ENCODE data around the gene RBMY1B.
"Not testable (repeated sequence)": the region's sequence is repeated elsewhere in the genome, so short reads cannot be mapped to it uniquely, and the experiment has no call there.

- not testable (repeated sequence) for TF ChIP-seq CTCF (IDR thresholded peaks at IDR 0.05; ENCODE audit: extremely low read depth in 1 of 2, insufficient read depth in 1 of 2, low read depth in 1 of 2, low read length in 2 of 2); POLR2A (IDR thresholded peaks at IDR 0.05; ENCODE audit: low read depth, low read length); MAX (IDR thresholded peaks at IDR 0.05; ENCODE audit: insufficient read depth, insufficient read length); EZH2 (IDR thresholded peaks at IDR 0.05; ENCODE audit: borderline replicate concordance, low read depth, low read length, severe bottlenecking); GATA2 (IDR thresholded peaks at IDR 0.05; ENCODE audit: insufficient read depth, insufficient read length, low read depth, low read length); MYC (IDR thresholded peaks at IDR 0.05; ENCODE audit: low read depth, low read length); JUN (IDR thresholded peaks at IDR 0.05; ENCODE audit: borderline replicate concordance, insufficient read depth, insufficient read length, low read depth); POLR2AphosphoS5 (IDR thresholded peaks at IDR 0.05; ENCODE audit: insufficient read depth, low read depth, low read length)
These were observed 48.2 kb upstream of the RBMY1B start for GRCh38 chrY:21462915-21463314.

Data from endothelial cell of umbilical vein (primary cell).